DMS53 treated with DMSO at 0.1 percent for 48 hours (cell line): ENCODE data around the gene KHSRP.
A peak's percentile ranks its signal among the peaks of the same experiment; 100 is the strongest.

Experiments used
- DNase-seq: peaks from one replicate; lab custom pipeline; 2025; ENCODE audit not compliant: unreplicated experiment; lab: John Stamatoyannopoulos, UW

Gene KHSRP

GRCh38 chr19:6393074-6393982 is 31.3 kb downstream of the KHSRP start, which contains the start of gene GTF2F1:
GTF2F1 (minus strand) TSS chr19:6393164; CDS start chr19:6392995, 169 bp downstream.
- peak; percentile 79 for DNase-seq

- DNase-seq = no peak
Observed at GRCh38 chr19:6392221-6393073, 32.2 kb downstream of the KHSRP start.

- no peak for DNase-seq
Observed at GRCh38 chr19:6387372-6387771, 37.2 kb downstream of the KHSRP start.

GRCh38 chr19:6384381-6384780 is 40.2 kb downstream of the KHSRP start:
- DNase-seq = no peak

GRCh38 chr19:6383188-6383587 is 41.4 kb downstream of the KHSRP start:
- DNase-seq = no peak

GRCh38 chr19:6381030-6381750 is 43.4 kb downstream of the KHSRP start:
- no peak for DNase-seq

GRCh38 chr19:6379744-6380143 is 44.9 kb downstream of the KHSRP start:
- no peak for DNase-seq

GRCh38 chr19:6378486-6378885 is 46.1 kb downstream of the KHSRP start:
- DNase-seq = no peak

- DNase-seq = no peak
Observed at GRCh38 chr19:6378041-6378440, 46.6 kb downstream of the KHSRP start.

GRCh38 chr19:6376512-6377190 is 48.0 kb downstream of the KHSRP start:
- no peak for DNase-seq

- DNase-seq = no peak
Observed at GRCh38 chr19:6375411-6376010, 49.1 kb downstream of the KHSRP start, which contains the start of gene PSPN. PSPN (minus strand) TSS chr19:6375933; CDS start chr19:6375849, 84 bp downstream.

- no peak for DNase-seq
Observed at GRCh38 chr19:6374711-6375410, 49.8 kb downstream of the KHSRP start.

- DNase-seq = no peak
Observed at GRCh38 chr19:6374161-6374709, 50.4 kb downstream of the KHSRP start.

- DNase-seq = no peak
Observed at GRCh38 chr19:6373813-6374108, 50.9 kb downstream of the KHSRP start.

- DNase-seq = peak; percentile 51
Observed at GRCh38 chr19:6373096-6373812, 51.4 kb downstream of the KHSRP start.

GRCh38 chr19:6372594-6373095 is 52.0 kb downstream of the KHSRP start, which contains the start of gene ALKBH7:
ALKBH7 (plus strand) TSS chr19:6372794; CDS start chr19:6372821, 27 bp downstream.
- peak; percentile 97 for DNase-seq

GRCh38 chr19:6364353-6364752 is 60.3 kb downstream of the KHSRP start:
- no peak for DNase-seq
